Medulla oblongata (tissue), 1 donor: Measurements from ENCODE around the gene KLHDC10.
"Not testable (repeated sequence)": the region's sequence is repeated elsewhere in the genome, so short reads cannot be mapped to it uniquely, and the experiment has no call there.

ENCODE experiments used
- DNase-seq: peaks from one replicate; pipeline ENCODE4 v3.0.0-alpha.2; 2015; ENCODE audit errors: extremely low spot score

The KLHDC10 gene

DNA sequence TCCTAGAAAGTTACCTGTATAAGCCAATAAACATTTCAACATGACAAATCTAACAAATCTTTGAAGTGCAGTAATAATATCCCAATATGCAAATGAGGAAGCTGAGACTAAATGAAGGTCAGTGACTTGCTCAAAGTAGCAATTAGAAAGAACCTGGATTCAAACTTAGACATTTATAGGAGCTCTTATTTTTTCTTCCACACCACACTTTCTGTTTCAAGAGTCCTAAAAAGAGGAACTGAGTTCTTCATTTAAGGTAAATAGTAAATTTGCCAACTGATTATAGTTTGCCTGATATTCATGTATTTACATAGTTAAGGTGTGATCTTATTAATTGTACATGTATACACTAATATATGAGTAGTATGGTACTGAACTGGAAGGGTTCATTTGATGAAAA, 44.0 kb downstream of the KLHDC10 start:
- DNase-seq, result no peak

DNA sequence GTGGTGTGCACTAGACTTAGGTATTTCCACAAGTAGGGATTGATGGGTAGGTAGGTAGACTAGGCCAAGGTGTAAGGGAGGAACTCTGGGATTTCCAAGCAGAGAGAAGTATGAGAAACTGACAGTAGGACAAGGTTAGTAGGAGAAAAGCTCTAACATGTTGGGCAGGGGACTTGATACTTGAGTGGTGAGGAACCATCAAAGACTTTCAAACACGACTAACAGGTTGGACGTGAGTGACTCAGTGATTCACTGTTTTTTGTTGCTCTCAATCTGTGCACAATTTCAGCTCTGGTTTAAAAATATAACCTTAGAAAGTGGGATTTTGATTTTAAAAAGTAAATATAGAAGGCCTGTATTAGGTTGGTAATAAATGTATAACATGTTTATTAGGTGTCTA, 44.4 kb downstream of the KLHDC10 start:
- no peak for DNase-seq

GRCh38 chr7:130118294-130118693, 48.0 kb downstream of the KLHDC10 start:
- no peak for DNase-seq

GRCh38 chr7:130118801-130119200, 48.5 kb downstream of the KLHDC10 start:
- no peak for DNase-seq

DNA sequence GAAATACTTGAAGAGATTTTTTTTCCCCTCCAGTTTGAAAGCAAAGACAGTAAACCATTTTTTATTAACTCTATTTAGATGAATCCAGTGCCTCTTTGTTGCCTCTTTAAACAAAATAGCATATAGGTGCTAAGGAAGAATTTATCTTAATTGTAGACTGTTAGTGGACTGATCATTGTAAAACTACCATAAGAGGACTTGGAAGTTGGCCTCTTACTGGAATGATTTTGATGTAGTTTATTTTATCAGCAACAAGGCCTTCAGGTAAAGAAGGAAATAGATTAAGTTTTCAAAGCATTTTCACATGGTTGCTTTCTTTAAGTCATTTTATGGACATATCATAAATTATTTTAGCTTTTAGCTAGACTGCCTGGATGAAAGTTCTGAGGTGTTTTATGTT, 53.2 kb downstream of the KLHDC10 start:
- DNase-seq, result no peak

DNA sequence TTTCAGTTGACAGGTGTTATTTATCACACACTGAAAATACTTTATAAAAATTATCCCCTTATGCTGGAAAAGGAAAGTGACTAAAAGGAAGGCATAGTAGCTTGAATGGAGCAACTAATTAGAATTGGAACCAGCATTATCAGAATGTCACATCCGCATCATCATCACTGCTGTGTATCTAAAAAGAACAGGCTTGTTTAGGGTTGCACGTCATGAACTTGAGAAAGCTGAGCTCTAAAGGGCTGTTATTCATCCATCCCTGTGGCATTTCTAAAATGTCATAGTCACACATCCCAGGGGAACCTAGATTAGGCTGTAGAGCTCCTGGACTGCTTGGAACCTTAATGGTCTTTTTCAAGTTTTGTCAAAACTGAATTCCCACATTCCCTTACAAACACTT, 54.4 kb downstream of the KLHDC10 start:
- DNase-seq, result no peak

DNA sequence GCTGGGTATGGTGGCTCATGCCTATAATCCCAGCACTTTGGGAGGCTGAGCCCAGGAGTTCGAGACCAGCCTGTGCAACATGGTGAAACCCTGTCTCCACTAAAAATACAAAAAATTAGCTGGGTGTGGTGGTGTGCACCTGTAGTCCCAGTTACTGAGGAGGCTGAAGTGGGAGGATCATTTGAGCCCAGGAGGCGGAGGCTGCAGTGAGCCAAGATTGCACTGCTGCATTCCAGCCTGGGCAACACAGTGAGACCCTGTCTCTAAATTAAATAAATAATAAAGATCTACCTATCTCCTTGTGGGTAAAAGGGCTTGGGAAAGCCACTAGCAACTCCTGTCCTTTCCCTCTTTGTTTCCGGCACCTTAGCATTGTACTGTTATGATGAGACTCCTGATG, 56.5 kb downstream of the KLHDC10 start:
- not testable (repeated sequence) for DNase-seq

DNA sequence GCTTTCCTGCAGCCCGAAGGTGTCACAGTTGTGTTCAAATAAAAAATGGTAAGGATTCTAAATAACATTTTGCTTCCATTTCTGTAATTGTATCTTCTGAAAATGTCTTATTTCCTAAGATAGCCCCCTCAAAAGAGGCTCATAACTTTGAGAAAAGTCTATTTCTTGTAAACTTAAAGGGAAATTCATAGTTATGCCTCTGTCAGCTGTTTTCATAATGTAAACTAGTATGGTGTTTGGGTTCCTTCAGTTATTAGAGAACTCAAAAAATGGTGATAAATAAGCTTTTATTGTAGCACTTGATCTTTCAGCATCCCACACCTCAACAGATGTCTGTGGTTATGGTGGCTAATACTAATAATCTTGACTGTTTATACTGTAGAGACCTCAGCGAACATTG, 57.1 kb downstream of the KLHDC10 start:
- no peak for DNase-seq

DNA sequence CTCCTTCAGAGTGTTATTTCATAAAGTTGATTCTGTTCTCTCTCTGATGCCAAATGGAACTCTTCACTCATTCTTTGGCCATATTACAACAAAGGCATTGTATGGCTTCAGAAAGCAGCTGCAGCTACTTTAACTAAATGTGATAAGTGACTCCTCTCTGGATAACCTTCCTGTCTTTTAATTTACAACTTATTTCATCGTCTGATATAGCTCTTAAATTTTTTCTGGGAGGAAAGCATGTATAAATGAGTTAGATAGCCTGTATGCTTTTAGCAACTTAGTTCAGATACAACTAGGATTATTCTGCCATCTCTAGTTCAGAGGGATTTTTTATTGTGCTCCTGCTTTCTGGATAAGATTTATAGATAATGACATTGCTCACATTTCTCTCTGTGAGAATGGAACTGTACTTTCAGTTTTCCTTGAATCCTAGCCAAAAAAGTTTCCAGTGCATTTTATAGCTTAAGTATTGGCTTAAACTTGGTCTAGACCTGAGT, 57.5 kb downstream of the KLHDC10 start:
- no peak for DNase-seq

DNA sequence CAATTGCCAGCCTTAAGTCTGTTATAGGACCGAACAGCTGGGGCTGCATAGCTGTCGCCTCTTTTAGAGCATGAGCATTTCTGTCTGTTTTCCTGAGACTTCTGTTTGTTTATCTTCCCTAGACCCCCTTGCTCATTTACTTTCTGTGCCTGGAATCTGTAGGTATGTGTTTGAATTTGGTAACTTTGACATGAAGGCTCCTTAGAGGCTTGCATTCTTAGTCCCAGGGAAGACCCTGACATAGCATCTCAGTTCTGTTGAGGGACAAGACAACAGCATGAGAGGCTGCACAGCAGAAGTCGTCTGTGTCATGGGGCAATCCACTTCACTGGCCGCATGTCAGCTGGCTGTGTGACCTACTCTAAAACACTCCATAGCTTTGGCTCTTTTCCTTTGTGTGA, 58.7 kb downstream of the KLHDC10 start:
- DNase-seq, result no peak

DNA sequence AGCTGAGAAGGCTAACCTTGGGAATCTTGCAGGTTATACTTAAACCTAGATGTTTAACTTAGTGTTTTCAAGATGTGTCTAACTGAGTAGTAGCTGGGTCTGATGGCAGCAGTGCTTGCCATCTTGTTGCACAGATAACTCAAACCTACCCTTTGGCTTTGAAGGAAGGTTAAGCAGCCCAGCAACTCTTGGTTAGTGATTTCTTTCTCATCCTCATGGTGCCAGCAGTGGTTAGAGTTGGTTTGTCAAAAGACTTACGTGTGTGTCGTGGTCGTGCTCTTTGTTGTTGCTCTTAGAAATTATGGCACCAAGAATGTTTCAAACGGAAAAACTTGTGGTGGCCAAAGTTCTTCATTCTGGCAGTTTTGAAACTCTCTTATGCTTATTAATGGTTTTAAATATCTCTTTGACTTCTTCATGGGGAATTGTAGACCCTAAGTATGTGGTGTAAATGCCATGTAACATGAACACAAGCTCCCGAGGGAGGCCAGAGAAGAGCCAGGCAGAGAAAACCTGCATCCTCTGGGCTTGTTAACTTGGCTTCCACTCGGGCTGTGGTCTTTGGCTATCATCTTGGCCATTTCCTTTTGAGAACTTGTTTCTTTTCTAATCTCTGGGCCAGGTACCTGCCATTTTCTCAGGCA, 61.0 kb downstream of the KLHDC10 start:
- no peak for DNase-seq

GRCh38 chr7:130131964-130132875, 61.9 kb downstream of the KLHDC10 start:
- DNase-seq, result no peak

DNA sequence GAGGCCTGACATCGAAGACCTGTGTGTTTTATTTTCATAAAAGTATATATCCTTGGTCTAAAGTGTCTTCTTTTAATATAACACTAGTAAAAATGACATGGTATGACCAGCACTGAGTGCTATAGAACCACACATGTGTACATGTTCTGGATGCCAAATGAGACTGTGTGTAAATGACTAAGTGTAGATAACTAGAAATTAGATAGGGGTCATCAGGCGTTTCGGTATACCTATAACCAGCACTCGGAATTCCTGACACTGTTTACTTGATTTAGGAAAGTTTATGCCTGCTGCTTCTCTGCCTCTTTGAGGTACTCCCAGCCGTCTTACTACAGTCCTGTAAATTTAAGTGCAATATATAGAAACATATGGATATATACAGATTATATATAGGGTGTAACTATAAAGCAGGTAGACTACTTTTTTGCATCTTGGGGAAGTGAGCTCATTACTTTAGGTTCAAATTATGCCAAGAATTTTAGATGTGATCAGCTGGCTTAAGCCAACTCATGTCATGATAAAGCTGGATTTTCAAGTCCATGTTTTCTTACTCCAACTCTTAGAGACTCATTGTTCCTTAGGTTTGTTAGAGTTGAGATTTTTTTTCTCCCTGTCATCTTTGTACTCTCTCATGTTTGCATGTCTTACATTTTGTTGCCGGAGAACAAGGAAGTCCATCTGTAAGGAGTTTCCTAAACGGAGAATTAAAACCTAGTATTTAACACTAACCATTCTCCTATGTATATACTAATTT, 62.9 kb downstream of the KLHDC10 start:
- no peak for DNase-seq

DNA sequence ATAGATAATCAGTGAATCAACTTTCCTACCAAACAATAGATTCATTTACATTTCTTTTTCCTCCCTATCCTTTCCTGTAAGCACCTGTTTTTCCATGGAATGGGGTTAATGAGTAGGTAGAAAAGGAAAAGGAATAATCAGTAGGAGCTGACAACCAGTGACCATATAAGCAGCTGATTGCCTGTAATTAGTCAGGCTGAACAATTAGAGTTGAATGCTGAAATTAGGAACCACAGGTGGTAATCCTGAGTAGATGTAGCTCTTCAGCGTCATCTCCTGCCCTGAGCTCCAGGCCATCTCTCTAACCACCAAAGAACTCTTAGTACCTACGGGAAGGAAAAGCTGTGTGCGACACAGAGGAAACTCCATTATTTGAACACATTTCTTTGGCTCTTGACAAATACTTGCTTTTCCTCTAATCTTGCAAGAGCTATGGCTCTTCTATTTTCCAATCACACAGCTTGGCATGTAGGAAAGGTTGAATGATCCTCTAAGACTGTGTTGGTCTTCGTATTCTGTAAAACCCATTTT, 63.8 kb downstream of the KLHDC10 start:
- no peak for DNase-seq

DNA sequence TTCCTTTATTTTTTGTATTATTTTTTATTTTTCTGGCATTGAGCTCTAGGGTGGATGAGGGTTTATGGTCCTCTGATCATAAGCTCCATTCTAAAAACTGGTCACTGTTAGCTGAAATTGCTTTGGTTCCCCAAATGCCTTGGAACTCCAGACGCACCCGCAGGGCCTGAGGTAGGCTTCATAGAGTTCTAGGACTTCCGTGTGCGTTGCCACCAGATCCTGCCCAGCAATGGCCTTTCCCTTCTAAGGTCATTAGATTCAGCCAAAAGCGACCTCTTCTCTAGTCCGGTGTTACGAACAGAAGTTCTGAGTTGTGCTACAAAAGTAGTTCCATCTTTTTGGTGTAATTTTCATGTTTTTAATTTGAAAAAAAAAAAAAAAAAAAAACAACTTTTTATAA, 64.4 kb downstream of the KLHDC10 start:
- no peak for DNase-seq

DNA sequence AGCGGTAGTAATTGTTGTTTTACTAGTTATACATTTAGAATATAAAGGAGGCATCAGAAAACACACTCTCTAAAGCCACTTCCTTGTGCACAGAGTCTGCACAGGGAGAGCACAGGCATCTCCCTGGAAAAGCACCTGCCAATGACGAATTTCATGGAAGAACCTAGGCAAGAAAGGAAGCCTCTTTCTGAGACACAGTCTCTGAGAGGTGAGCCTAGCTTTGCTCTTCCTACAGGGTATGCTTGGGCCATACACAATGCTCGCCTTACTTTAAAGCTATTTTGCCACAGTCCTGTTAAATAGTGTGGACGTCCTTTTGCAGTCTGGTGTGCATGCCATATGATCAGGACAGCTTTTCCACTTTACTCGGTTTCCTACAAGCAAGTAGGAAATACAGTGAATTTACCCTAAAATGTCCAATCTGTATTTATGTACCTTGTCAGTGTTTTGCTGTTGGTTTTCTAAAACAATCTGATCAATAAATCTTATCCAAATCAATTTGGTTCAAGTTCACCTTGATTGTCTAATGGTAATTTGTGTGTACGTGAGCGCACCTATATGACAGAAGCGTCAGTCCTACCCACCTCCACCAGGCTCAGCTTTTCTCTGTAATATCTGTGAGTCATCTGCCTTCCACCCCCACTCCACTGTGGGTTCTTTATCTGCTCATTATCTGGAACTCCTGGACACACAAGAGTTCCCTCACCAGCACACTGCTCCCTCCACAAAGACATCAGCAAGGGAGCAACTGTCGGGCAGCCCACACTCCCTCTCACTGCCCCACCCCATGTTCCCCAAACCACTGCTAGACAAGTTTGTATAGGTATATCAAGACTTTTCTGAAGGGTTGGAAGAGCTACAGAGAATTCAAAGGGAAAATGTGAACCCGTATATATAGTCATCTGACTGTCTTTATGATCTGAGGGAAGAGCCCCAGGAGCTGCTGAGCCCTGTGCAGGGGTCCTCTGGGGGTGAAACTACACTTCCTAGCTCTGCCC, 65.2 kb downstream of the KLHDC10 start:
- DNase-seq, result no peak

DNA sequence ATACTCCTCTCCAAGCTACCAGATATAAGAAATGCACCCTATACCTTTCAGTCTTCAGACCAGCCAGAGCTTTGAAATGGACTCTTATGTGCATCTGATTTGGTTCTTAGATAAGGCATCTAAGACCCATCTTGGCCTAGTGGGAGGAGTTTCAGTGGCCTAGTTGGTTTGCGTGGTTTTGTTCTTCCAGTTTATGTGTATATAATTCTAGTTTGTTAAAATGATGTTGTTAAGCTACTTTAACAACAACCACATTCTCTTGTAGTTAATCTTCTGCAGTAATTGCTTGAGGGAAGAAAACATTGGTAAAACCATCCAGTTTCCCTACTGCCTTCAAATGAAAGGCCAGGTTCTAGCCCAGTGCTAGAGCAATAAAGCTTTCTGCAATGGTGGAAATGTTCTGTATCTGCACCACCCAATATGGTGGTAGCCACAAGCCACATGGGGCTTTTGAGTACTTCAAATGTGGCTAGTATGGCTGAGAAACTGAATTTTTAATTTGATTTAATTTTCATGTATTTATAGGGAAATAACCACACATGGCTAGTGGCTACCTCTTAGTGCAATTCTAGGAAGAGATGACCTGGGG, 66.3 kb downstream of the KLHDC10 start:
- DNase-seq, result no peak

DNA sequence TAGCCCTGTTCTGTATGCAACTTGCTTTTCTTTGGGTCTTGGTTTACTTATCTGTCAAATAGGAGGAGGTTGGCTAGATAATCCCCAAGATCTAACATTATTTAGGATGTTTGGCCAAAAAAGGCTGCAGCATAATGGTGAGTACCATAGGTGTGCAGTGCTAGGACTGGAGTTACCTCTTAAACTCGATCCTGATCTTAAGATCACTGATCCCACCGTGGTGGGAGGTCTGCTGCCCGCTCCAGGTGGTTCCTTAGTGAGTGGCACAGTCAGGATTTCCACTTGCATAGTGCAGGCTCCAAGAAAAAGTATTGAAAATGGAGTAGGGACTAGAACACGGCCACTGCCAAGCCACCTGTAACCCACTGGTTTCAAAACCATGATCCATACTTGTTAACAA, 66.9 kb downstream of the KLHDC10 start:
- DNase-seq, result no peak

DNA sequence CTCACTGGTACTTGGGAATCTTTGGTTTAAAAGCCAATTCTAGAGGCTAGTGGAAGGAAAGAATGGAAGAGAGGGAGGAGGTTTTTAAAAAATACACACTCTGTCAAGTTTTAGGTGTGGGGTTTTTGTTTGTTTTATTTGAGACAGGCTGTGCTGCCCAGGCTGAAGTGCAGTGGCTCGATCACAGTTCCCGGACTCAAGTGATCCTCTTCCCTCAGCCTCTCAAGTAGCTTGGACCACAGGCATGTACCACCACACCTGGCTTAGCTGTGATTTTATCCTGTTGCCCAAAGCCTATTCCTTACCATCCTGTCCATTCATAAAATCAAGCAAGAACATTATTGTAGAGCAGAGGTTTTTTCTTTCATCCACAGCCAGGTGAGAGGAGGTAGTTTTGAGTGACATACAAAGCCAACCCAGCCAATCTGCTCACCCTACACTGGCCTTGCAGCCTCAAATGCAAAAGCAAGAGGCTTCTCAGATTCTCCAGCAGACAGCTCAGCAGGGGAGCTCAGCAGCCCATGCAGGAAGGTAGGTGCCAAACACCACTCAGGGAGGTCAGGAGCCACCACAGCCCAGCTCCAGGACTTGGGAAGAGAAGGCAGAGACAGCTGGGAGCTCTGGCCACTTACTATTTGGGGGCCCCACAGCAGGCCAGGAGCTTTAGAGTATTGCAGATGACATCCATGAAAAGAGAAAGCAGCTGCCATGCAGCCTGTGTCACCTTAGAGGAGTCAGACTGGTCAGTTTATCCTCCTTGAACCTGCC, 69.0 kb downstream of the KLHDC10 start:
- no peak for DNase-seq
